Fibroblast of the conjunctiva (primary cell): Measurements from ENCODE around the gene ENO1.
"Not testable (repeated sequence)": the region's sequence is repeated elsewhere in the genome, so short reads cannot be mapped to it uniquely, and the experiment has no call there.

Source experiments
- DNase-seq: peaks from one replicate; pipeline ENCODE4 v3.0.0-alpha.2; 2010; ENCODE audit warnings: low read depth

Gene ENO1

GRCh38 chr1:8878448-8878697, at the start of gene ENO1:
TSS of gene ENO1 (minus strand) at chr1:8878686. CDS start at chr1:8874908, 3,778 bp downstream.
- no peak for DNase-seq

GRCh38 chr1:8926707-8927694, 48.5 kb upstream of the ENO1 start:
- DNase-seq: no peak

- DNase-seq: no peak
Measured at GRCh38 chr1:8925960-8926359, 47.5 kb upstream of the ENO1 start.

DNA sequence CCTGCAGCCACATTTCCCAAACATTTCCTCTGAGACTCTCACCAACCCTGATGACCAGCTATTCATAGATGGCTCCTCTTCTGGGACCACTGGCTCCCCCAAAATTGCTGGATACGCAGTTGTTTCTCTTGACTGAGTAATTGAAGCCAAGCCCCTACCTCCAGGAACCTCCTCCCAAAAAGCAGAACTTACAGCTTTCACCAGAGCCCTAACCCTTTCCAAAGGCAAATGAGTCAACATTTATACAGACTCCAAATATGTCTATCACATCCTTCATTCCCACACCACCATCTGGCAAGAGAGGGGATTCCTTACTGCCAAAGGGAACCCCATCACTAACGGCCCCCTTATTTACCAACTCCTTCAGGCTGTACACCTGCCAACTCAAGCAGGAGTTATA, 46.9 kb upstream of the ENO1 start:
- DNase-seq: no peak

DNA sequence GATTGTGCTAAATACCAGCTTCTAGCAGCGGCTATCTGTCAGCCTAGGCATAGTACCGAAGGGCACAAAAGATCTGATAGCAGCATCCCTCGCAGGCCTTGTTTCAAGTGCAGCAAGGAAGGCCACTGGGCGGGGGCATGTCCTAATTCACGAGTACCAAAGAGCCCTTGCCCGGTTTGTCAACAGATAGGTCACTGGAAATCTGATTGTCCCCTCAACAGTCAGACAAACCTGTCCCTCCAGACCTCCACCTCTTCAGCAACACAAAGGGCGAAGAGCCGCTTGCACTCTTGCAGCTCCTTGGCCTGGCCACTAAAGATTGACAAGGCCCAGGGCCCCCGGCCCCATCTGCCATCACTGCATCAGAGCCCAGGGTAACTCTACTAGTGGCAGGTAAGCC, 44.5 kb upstream of the ENO1 start:
- DNase-seq: no peak

- not testable (repeated sequence) for DNase-seq
Measured at GRCh38 chr1:8917536-8917935, 39.0 kb upstream of the ENO1 start.

DNA sequence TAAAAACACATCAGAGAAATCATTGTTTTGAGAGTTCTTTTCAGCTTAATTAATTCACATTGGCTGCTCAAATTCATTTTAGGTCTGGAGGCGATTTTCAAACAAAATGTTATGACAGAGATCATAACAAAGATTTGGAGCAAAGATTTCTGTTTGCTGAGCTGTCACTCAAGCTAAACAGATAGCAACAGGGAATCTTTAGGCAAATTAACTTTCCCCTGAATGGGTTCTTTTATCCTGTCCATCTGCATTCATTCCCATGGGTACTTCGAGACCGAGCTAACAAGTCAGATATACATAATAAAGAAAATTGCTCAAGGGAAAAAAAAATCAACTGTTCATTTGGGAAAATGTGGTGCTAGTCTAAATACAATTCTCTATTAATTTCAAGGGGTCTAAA, 37.0 kb upstream of the ENO1 start:
- DNase-seq: no peak

- no peak for DNase-seq
Measured at GRCh38 chr1:8914466-8914865, 36.0 kb upstream of the ENO1 start.

- DNase-seq: no peak
Measured at GRCh38 chr1:8913457-8913856, 35.0 kb upstream of the ENO1 start.

- DNase-seq: no peak
Measured at GRCh38 chr1:8911416-8912309, 33.2 kb upstream of the ENO1 start.

GRCh38 chr1:8910914-8911313, 32.4 kb upstream of the ENO1 start:
- no peak for DNase-seq

DNA sequence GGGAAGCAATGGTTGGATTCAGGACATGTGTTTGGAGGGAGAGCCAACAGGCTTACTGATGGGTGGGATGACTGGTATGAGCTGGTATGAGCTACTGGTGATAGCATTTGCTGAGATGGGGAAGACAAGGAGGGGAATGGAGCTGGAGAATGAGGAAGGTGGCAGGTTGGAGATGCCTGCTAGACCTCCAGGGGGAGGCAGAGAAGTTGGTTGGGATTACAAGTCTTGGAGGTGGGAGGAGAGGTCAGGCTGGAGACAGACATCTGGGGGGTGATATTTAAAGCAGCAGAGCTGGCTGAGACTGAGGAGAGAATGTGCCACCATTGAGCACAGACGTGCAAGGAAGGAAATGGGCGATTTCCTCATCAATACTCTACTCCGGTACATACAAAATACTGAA, 31.8 kb upstream of the ENO1 start:
- no peak for DNase-seq

GRCh38 chr1:8908388-8909151, 30.1 kb upstream of the ENO1 start:
- no peak for DNase-seq

GRCh38 chr1:8905582-8906191, 27.2 kb upstream of the ENO1 start:
- peak; percentile 72 for DNase-seq

DNA sequence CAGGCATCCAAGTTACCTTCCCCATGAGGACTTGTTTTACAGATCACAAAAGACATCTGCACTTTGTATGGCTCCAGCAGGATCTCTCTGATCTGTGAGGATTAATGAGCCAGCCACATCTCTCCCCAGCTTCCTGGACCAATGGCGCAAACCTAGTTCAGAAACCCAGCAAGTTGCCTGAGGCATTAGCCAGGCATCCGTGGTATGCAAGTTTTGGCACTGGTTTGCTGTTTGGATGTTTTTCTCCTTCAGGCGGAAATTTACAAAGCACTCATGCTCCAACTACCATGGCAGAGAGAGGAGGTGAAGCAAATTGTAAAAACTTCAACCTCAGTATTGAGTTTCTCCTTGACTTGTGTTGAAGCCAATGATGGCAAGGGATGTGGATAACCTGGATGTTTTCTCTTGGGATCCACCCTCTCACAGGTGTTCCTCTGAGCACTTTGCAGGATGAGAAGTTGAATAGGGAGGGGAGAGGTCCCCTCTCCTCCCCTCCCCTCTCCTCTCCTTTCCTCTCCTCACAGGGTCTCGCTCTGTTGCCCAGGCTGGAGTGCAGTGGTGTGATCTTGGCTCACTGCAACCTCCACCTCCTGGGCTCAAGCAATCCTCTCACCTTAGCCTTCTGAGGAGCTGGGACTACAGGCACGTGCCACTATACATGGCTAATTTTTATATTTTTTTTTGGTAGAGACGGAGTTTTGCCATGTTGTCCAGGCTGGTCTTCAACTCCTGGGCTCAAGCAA, 25.6 kb upstream of the ENO1 start:
- peak; percentile 92 for DNase-seq

DNA sequence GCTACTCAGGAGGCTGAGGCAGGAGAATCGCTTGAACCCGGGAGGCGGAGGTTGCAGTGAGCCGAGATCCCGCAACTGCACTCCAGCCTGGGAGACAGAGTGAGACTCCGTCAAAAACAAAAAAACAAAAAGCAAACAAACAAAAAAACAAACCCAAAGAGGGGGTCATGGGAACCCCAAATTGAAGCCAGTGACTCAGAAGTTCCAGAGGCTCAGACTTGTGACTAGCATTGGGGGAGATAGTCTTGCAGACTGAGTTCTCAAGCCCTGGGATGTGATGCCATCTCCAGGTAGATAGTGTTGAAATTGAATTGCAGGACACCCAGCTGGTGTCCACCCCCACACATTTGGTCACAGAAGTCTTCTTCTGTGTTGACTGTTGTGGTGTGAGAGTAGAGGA, 24.9 kb upstream of the ENO1 start:
- peak; percentile 23 for DNase-seq

- no peak for DNase-seq
Measured at GRCh38 chr1:8902765-8903164, 24.3 kb upstream of the ENO1 start.

- DNase-seq: not testable (repeated sequence)
Measured at GRCh38 chr1:8900684-8901083, 22.2 kb upstream of the ENO1 start.

DNA sequence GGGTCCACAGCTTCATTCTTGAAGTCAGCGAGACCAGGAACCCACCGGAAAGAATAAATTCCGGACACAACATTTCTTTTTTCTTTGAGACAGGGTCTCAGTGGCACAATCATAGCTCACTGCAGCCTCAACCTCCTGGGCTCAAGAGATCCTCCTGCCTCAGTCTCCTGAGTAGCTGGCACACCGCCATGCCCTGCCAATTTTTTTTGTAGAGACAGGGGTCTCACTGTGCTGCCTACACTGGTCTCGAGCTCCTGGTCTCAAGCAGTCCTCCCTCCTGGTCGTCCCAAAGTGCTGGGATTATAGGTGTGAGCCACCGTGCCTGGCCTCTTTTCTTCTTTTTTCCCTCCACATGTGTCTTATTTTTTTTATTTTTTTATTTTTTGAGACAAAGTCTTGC, 20.6 kb upstream of the ENO1 start:
- no peak for DNase-seq

DNA sequence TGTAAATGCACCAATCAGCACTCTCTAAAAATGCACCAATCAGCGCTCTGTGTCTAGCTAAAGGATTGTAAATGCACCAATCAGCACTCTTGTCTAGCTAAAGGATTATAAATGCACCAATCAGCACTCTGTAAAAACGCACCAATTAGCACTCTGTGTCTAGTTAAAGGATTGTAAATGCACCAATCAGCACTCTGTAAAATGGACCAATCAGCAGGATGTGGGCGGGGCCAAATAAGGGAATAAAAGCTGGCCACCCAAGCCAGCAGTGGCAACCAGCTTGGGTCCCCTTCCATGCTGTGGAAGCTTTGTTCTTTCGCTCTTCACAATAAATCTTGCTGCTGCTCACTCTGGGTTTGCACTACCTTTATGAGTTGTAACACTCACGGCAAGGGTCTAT, 19.9 kb upstream of the ENO1 start:
- DNase-seq: not testable (repeated sequence)

DNA sequence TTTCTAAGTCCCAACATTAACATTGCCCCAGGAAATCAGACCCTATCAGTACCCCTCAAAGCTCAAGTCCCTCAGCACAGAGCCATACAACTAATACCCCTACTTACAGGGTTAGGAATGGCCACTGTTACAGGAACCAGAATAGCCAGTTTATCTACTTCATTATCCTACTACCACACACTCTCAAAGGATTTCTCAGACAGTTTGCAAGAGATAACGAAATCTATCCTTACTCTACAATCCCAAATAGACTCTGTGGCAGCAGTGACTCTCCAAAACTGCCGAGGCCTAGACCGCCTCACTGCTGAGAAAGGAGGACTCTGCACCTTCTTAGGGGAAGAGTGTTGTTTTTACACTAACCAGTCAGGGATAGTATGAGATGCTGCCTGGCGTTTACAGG, 19.0 kb upstream of the ENO1 start:
- DNase-seq: not testable (repeated sequence)
